ENCODE results near the gene ADM5.
"Not testable (repeated sequence)": the region's sequence is repeated elsewhere in the genome, so short reads cannot be mapped to it uniquely, and the experiment has no call there.

ADM5 gene

DNA sequence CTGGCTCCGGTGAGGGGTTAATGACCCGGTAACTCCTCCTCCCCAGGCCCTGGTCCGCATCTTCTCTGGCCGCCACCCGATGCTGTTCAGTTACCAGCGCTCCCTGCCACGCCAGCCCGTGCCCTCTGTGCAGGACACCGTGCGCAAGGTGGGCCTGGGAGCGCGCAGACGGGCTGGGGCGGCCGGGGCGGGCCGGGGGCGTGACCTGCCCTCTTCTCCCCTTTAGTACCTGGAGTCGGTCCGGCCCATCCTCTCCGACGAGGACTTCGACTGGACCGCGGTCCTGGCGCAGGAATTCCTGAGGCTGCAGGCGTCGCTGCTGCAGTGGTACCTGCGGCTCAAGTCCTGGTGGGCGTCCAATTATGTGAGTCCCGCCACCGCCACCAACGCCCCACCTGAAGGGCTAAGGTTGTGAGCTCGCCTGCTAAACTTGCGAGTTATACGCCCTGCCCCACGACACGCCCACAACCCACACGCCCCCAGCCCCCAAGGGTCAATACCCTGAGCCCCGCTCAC lies 11.9 kb downstream of the ADM5 start:
- no peak for DNase-seq (ENCODE audit: low read depth in 2 of 2)

DNA sequence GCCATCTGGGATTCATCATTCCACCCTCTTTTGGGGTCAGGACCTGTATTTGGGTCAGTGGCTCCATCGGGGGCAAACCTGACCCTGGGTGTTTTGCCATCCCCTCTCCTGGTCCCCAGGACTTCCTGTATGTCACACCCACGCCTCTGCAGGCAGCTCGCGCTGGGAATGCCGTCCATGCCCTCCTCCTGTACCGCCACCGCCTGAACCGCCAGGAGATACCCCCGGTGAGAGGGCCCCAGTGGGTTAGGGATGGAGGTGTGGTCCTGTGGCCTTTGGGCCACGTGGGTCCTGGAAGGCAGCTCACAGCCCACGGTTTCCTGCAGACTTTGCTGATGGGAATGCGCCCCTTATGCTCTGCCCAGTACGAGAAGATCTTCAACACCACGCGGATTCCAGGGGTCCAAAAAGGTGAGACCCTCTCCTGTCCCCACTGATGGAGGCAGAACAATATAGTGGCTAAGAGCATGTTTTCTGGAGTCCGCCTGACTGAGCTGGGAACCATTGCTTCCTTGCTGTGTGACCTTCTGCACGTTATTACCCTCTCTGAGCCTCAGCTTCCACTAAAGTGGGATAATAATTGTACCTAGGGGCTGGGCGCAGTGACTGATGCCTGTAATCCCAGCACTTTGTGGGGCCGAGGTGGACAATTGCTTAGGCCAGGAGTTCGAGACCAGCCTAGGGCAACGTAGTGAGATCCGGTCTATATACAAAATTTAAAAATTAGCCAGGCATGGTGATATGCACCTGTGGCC lies 15.7 kb downstream of the ADM5 start:
- DNase-seq (ENCODE audit: low read depth in 2 of 2), result no peak

DNA sequence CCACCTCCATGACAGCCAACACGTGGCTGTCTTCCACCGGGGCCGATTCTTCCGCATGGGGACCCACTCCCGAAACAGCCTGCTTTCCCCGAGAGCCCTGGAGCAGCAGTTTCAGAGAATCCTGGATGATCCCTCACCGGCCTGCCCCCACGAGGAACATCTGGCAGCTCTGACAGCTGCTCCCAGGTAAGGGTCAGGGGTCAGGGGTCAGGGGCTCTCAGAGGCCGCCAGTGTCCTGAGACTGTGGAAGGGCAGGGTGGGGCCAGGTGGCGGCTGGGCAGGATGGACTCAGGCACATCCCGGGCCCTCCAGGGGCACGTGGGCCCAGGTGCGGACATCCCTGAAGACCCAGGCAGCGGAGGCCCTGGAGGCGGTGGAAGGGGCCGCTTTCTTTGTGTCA lies 16.5 kb downstream of the ADM5 start:
- DNase-seq (ENCODE audit: low read depth in 2 of 2), result no peak

DNA sequence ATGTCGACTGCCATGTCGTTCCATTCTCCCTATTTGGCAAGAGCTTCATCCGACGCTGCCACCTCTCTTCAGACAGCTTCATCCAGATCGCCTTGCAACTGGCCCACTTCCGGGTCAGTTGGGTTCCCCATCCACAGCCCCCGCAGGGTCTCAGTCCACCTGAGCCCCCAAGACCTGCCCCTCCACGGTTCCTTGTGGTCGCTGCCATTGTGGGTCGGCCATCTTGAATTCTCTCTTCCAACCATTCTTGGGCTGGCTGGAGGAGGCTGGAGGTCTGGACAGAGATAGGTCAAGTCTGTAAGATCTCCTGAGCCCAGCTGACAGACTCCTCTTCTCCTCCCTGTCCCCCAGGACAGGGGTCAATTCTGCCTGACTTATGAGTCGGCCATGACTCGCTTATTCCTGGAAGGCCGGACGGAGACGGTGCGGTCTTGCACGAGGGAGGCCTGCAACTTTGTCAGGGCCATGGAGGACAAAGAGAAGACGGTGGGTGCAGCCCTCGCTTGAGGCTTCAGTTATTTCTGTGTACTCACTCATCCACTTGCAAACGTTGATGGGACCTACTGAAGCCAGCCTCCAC lies 21.1 kb downstream of the ADM5 start:
- DNase-seq (ENCODE audit: low read depth in 2 of 2), result no peak

DNA sequence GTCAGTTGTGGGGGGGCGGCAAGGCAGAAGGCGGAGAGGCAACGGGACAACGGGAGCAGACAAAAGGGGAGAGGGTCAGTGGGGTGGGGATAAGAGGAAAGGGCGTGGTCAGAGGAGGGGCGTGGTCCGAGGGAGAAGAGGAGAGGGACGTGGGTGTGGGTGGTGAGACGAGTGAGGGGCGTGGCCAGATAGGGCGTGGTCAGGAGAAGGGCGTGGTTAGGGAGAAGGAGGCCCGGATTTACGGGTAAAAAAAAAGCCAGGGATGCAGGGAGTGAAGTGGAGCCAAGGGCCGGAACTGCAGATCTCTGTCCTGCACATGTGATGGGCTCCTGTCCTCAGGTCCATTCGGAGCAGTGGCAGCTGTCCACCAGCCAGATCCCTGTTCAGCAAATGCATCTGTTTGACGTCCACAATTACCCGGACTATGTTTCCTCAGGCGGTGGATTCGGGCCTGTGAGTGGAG lies 23.0 kb downstream of the ADM5 start:
- no peak for DNase-seq (ENCODE audit: low read depth in 2 of 2)

DNA sequence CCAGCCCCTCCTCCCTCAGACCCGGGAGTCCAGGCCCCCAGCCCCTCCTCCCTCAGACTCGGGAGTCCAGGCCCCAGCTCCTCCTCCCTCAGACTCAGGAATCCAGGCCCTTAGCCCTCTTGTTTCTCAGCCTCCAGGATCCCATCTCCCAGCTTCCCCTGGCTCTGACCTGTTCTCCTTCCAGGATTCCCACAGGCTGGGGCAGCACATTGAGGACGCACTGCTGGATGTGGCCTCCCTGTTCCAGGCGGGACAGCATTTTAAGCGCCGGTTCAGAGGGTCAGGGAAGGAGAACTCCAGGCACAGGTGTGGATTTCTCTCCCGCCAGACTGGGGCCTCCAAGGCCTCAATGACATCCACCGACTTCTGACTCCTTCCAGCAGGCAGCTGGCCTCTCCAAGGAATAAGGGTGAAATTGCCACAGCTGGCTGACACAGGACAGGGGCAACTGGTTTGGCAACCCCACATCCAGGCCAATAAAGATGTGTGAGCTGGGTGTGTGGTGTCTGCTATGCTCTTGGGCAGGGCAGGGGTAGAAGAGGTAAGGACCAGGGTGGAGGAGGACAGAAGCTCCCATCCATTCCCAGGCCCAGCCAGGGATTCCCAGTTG lies 23.9 kb downstream of the ADM5 start:
- no peak for DNase-seq (ENCODE audit: low read depth in 2 of 2)

DNA sequence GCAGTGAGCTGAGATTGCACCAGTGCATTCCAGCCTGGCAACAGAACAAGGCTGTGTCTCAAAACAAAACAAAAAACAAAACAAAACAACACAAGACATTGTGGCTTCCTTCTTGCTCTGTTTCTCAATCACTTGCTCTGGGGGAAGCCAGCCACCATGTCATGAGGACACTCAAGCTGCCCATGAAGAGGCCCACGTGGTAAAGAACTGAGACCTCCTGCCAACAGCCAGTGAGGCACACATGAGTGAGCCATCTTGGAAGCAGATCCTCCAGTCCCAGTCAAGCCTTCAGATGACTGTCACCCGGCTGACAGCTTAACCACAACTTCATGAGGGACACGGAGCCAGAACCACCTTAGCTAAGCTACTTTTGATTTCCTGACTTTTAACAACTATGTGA lies 26.8 kb downstream of the ADM5 start:
- DNase-seq (ENCODE audit: low read depth in 2 of 2), result no peak

DNA sequence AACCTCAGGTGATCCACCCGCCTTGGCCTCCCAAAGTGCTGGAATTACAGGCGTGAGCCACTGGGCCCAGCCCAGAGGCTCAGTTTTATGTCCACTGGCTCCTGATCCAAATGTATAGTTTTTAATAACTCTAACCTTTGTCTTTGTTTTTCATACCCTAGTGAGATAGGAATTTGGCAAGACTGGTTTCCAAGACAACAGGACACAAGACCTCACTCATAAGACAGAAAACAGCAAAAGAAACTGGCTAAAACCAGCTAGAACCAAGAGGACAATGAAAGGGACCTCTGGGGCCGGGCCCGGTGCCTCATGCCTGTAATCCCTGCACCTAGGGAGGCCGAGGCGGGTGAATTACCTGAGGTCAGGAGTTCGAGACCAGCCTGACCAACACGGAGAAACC lies 29.1 kb downstream of the ADM5 start:
- no peak for DNase-seq (ENCODE audit: low read depth in 2 of 2)

DNA sequence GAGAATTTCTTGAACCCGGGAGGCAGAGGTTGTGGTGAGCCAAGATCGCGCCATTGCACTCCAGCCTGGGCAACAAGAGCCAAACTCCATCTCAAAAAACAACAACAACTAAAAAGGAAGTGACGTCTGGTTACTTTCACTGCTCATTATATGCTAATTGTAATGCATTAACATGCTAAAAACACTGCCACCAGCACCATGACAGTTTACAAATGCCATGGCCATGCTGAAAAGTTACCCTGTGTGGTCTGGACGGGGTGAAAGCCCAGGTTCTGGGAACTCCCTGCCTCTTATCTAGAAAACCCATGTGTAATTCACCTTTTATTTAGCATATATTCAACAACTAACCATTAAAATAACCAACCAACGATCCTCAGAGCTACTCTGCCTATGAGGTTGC lies 29.6 kb downstream of the ADM5 start:
- no peak for DNase-seq (ENCODE audit: low read depth in 2 of 2)

DNA sequence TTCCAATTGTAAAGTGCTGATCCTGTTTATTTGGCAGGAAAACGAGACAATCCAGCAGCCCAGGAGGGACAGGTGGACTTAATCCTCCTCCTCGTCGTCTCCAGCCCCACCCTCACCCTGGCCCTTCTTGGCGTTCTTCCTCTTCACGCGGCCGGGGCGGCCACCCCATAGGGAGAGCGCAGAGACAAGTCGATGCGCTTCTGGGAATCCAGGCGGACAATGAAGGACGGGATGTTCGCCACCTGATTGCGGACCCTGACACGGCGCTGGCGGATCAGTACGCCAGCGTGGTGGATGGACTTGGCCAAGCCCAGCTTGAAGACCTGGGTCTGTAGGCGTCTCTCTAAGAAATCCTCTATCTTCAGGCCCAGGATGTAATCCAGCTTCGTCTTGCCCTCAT lies 30.0 kb downstream of the ADM5 start:
- DNase-seq (ENCODE audit: low read depth in 2 of 2), result not testable (repeated sequence)

DNA sequence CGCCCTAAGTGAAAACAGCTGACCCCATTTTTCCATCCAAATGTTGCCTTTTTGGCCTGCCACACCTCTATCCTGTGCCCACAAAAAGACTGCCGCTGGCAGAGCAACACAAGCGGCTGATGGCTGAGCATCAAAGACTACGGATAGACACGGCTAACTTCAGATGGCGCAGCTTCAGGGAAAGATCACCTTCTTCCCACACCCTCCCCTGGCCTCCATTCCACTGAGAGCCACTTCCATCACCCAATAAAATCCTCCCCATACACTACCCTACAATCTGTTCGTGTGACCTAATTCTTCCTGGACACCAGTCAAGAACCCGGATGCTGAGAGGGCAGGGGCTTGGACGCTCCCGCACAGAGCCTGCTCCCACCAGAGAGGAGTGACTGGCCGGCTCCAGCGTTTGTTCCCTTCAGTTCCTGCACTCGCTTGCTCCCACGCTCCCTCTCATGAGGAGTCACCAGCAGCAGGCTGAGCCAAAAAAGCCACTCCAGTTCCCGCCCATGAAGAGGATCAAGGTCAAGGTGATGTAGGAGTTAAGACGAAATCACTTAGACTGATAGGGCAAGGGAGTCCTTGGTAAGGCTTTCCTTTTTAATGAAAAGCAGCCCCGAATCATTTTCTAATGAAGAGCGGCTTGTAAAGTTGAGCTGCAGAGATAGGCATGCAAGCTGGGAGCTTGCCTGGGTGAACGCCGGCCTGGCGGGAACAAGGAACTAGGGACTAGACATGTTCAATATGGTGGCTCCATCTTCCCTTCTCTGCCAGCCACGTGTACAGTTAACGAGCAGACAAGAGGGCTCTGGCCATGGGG lies 38.0 kb downstream of the ADM5 start:
- no peak for DNase-seq (ENCODE audit: low read depth in 2 of 2)

DNA sequence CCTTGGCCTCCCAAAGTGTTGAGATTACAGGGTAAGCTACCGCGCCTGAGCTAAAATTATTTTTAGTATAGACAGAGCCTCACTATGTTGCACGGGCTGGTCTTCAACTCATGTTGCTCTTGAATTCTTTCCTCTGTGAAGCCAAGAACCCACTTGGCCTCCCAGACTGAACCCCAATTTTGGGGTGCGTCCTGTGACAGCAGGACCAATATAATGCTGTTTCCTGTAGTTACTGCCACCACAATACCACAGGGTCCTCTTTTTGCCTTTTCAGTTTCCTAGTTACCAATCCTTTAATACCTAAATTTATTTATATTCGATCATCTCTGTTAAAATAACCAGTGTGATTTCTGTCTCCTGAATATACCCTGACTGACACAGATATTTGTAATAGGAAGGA lies 40.8 kb downstream of the ADM5 start:
- no peak for DNase-seq (ENCODE audit: low read depth in 2 of 2)

DNA sequence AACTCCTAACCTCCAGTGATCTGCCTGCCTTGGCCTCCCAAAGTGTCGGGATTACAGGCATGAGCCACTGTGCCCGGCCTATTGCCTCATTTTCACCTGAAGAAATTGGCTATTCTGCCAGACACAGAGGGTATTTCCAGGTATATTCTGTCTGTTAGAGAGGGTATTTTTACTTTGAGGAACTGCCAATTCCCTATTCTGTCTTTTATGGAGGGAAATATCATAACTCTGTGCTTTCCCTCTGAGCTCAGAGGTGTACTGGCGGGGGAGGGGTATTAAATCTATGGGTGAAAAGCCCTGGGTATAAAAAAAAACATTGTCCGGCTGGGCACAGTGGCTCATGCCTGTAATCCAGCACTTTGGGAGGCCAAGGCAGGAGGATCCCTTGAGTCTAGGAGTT lies 48.9 kb downstream of the ADM5 start:
- no peak for DNase-seq (ENCODE audit: low read depth in 2 of 2)

DNA sequence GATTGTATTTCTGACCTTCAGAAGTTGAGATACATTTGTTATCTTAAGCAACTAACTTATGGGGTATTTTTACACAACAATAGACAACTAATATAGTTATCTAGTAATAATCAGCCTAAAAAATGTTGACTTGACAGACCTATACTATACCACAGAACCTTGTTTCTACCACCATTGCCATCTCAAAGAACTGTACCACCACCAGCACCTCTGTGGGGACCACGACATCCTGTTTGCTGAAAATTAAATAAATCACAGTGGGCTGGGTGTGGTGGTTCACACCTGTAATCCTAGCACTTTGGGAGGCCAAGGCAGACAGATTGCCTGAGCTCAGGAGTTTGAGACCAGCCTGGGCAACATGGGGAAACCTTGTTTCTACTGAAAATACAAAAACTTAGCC lies 49.7 kb downstream of the ADM5 start:
- no peak for DNase-seq (ENCODE audit: low read depth in 2 of 2)

DNA sequence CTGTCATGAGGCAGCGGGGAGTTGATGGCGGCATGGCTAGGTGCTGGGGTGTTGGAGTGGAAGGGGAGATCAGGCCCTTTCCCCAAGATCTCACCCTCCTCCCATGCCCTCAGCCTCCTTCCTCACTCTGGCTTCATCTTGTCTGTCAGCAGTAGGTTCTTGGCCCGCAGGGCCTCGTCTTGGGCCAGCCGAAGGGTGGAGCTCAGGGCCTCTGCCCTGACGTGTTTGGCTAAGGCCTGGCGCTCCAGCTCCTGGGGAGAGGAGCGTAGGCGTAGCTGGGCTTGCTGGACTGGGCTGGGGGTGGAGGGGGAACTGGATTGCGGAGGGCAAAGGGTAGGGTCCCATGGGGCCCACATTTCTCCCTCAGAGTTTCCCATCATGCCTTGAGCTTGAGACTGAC lies 50.5 kb downstream of the ADM5 start:
- no peak for DNase-seq (ENCODE audit: low read depth in 2 of 2)

All from stimulated activated CD8-positive, alpha-beta memory T cell treated with anti-CD3 and anti-CD28 coated beads, Interleukin-7, amount 100 ng/mL, for 4 hours (primary cell).